Endothelial cell of umbilical vein (primary cell): Measurements from ENCODE around the gene CNTNAP2. TPM values are rescaled to one million over a fixed set of nuclear protein-coding genes. Genes with fewer than 3 reads are reported as not detected.

Source experiments
- BruUV-seq: library from RNA; stranded (reverse); fragments of 400-500 nt; replicated peaks from 2 replicates; lab custom pipeline; 2021; lab: Mats Ljungman, UMichigan
- CTCF ChIA-PET: fragments of 300-600, 350-600 bp; sonication (Branson Sonifier 250); formaldehyde crosslinking; loops from one replicate; lab custom pipeline; 2021; ENCODE audit warnings: antibody characterized with exemption, inconsistent platforms; lab: Charles Lee
- POLR2A ChIA-PET: fragments of 300-600, 350-600 bp; sonication (Branson Sonifier 250); formaldehyde crosslinking; loops from one replicate; lab custom pipeline; 2021; ENCODE audit warnings: antibody characterized with exemption, inconsistent platforms; lab: Charles Lee
- DNase-seq: peaks from one replicate; pipeline ENCODE4 v3.0.0-alpha.2; 2011; ENCODE audit warnings: low read depth, low spot score
- FAIRE-seq: peaks from 2 replicates; lab custom pipeline; 2011; peaks lifted over from hg19 to GRCh38; lab: Jason Lieb, UNC
- H2AFZ ChIP-seq: 2 replicates; pipeline ENCODE4 v1.6.0; 2012; ENCODE audit warnings: low read depth, low read length, control low read depth, inconsistent platforms
- H3K27ac ChIP-seq: 2 replicates; pipeline ENCODE4 v1.5.1; 2011; ENCODE audit warnings: low read depth, mild to moderate bottlenecking, control low read depth, low read length, moderate library complexity; ENCODE audit not compliant: insufficient read depth
- H3K27me3 ChIP-seq, 2 experiments: 2 replicates each; pipeline versions ENCODE4 v1.6.0 to v1.6.1; 2011; ENCODE audit warnings: low read length in 2 of 2, mixed read lengths in 1 of 2; ENCODE audit not compliant: control insufficient read depth in 2 of 2, insufficient read depth in 2 of 2
- H3K36me3 ChIP-seq, 2 experiments: 2 replicates in 1 of 2; 3 replicates in 1 of 2; pipeline ENCODE4 v1.5.1; 2011; ENCODE audit warnings: low read length in 2 of 2, mild to moderate bottlenecking in 1 of 2, moderate library complexity in 1 of 2; ENCODE audit not compliant: control insufficient read depth in 2 of 2, insufficient read depth in 2 of 2; ENCODE audit errors: extremely low read depth in 1 of 2
- H3K4me1 ChIP-seq: 3 replicates; pipeline ENCODE4 v1.5.1; 2011; ENCODE audit warnings: mild to moderate bottlenecking, low read length; ENCODE audit not compliant: control insufficient read depth, insufficient read depth; ENCODE audit errors: extremely low read depth
- H3K4me2 ChIP-seq: 2 replicates; pipeline ENCODE4 v1.6.1; 2011; ENCODE audit warnings: low read length, control low read depth, mixed read lengths; ENCODE audit not compliant: insufficient read depth
- H3K4me3 ChIP-seq, 3 experiments: fragments of 200-600 bp in 1 of 3; sonication (generic), shearing (Covaris generic) in 1 of 3; replicated peaks in 1 of 3; 2 replicates each; pipeline ENCODE4 v1.5.1; 2011 to 2016; ENCODE audit warnings: control low read depth in 3 of 3, low read length in 3 of 3, mild to moderate bottlenecking in 2 of 3, inconsistent platforms in 1 of 3, low read depth in 1 of 3, moderate library complexity in 1 of 3; ENCODE audit not compliant: insufficient read depth in 1 of 3
- H3K79me2 ChIP-seq: 2 replicates; pipeline ENCODE4 v1.6.0; 2012; ENCODE audit warnings: low read length, inconsistent platforms; ENCODE audit not compliant: control insufficient read depth, insufficient read depth
- H3K9ac ChIP-seq: replicated peaks from 2 replicates; pipeline ENCODE3; 2011; ENCODE audit warnings: low read length, control low read depth; ENCODE audit not compliant: insufficient read depth; ENCODE audit errors: extremely low read depth
- H3K9me1 ChIP-seq: replicated peaks from 3 replicates; pipeline ENCODE4 v1.6.0; 2011; ENCODE audit warnings: mild to moderate bottlenecking, low read length; ENCODE audit not compliant: control insufficient read depth, insufficient read depth; ENCODE audit errors: extremely low read depth
- H3K9me3 ChIP-seq: replicated peaks from 2 replicates; pipeline ENCODE4 v1.5.1; 2012; ENCODE audit warnings: low read length, inconsistent platforms; ENCODE audit not compliant: control insufficient read depth, insufficient read depth
- H4K20me1 ChIP-seq: replicated peaks from 2 replicates; pipeline ENCODE3; 2011; ENCODE audit warnings: mild to moderate bottlenecking, low read length; ENCODE audit not compliant: control insufficient read depth, insufficient read depth; ENCODE audit errors: extremely low read depth
- EZH2 ChIP-seq: IDR thresholded peaks from 2 replicates; pipeline ENCODE4 v1.6.1; 2012; ENCODE audit warnings: borderline replicate concordance, low read depth, mild to moderate bottlenecking, moderate library complexity, low read length, inconsistent platforms; ENCODE audit not compliant: severe bottlenecking
- FOS ChIP-seq: IDR thresholded peaks from 2 replicates; pipeline ENCODE4 v1.6.1; 2011; ENCODE audit warnings: mild to moderate bottlenecking, low read length, moderate library complexity, borderline replicate concordance; ENCODE audit not compliant: insufficient read depth
- GATA2 ChIP-seq: IDR thresholded peaks from 2 replicates; pipeline ENCODE4 v1.7.0; 2011; ENCODE audit warnings: low read depth, mild to moderate bottlenecking, moderate library complexity, mixed read lengths, low read length; ENCODE audit not compliant: insufficient read length, insufficient read depth
- JUN ChIP-seq: IDR thresholded peaks from 2 replicates; pipeline ENCODE4 v1.6.1; 2011; ENCODE audit warnings: borderline replicate concordance, low read depth; ENCODE audit not compliant: insufficient read length, insufficient read depth
- MYC ChIP-seq: IDR thresholded peaks from one replicate; pipeline ENCODE4 v1.6.1; 2011; ENCODE audit warnings: mild to moderate bottlenecking, low read depth, low read length
- POLR2A ChIP-seq: IDR thresholded peaks from 2 replicates; pipeline ENCODE4 v1.6.1; 2012; ENCODE audit warnings: low read depth, mild to moderate bottlenecking, control low read depth, low read length
- POLR2AphosphoS5 ChIP-seq: IDR thresholded peaks from 2 replicates; pipeline ENCODE4 v1.6.1; 2012; ENCODE audit warnings: low read depth, mild to moderate bottlenecking, control low read depth, low read length, moderate library complexity; ENCODE audit not compliant: insufficient read depth
- dilution Hi-C: fragments of 300-500 bp; cut with MboI; formaldehyde crosslinking; loops from one replicate; pipeline ENCODE4 v1.15.0; 2019; ENCODE audit warnings: low sequenced_read_pairs; ENCODE audit not compliant: extremely low pct_ligation_motif_present
- intact Hi-C: fragments of 100-400 bp; cut with micrococcal nuclease; formaldehyde crosslinking; loops from one replicate; pipeline ENCODE4 v1.10.0; 2022
- polyA plus RNA-seq, 4 experiments: library from polyadenylated mRNA; depleted of rRNA in 3 of 4; stranded (reverse) in 3 of 4; unstranded in 1 of 4; fragments of >200 nt; gene quantifications; 2 replicates each; pipeline versions ENCODE4 v1.2.1 to v1.2.3, GENCODE V29; 2011 to 2012; ENCODE audit warnings: missing spikeins in 1 of 4
- total RNA-seq: library from RNA; stranded (reverse); gene quantifications from 2 replicates; pipeline ENCODE4 v1.2.3, GENCODE V29; 2021
- TF ChIP-seq, protein P1 (sequence below), 2 donors: IDR thresholded peaks; 1 replicate in 1 of 2; 2 replicates in 1 of 2; pipeline ENCODE4 v1.5.1; 2011; ENCODE audit warnings: low read length in 2 of 2, mild to moderate bottlenecking in 2 of 2, moderate library complexity in 2 of 2, control low read depth in 1 of 2, inconsistent platforms in 1 of 2, low read depth in 1 of 2; ENCODE audit not compliant: insufficient read depth in 1 of 2; ENCODE audit errors: extremely low read depth in 1 of 2
- TF ChIP-seq, protein P2 (sequence below): IDR thresholded peaks from 2 replicates; pipeline ENCODE4 v1.6.1; 2011; ENCODE audit not compliant: insufficient read depth, insufficient read length

The CNTNAP2 gene
- total and polyA plus RNA-seq, 2 donors (not counting 3 experiments of a cell fraction or from before 2014, with no cell fraction given) = not detected

DNA sequence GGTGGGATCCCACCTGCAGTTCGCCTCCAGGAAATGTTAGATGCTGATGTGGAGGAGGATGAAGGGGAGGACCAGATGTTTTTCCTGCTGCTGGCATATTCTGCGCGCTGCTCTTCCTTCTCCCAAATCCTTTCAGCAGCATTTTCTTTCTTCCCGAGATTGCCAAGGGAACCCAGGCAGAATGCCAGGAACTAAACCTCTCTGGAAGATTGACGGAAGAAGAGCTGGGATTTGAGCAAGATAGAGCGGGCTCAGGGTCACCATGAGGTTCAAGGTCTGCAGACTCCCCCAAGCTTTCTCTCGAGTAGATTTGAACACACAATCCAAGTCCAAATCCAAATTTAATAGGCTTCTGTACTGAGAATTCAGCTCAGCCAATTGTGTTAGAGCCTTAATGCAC, 2128.8 kb downstream of the CNTNAP2 start:
- no peaks in the 10 kb centered on the region for H4K20me1 ChIP-seq
- BruUV-seq = no TSS peak
- intact Hi-C loops (no loop called here), dilution Hi-C loops (no loop called here)
- peaks cover 2% of the 10 kb centered on the region for H3K9me3 ChIP-seq
- no peak overlapping the region for H2AFZ ChIP-seq
- no peaks in the 10 kb centered on the region for H3K4me1 ChIP-seq
- H3K36me3 ChIP-seq = no peaks in the 10 kb centered on the region
- POLR2A ChIA-PET = no interaction called here
- H3K9ac ChIP-seq = no peak overlapping the region
- no peak overlapping the region for H3K4me2 ChIP-seq
- no peaks in the 10 kb centered on the region for H3K79me2 ChIP-seq
- DNase-seq (no peak), FAIRE-seq (no peak)
- H3K27ac ChIP-seq = no peak overlapping the region
- H3K27me3 ChIP-seq = no peaks in the 10 kb centered on the region
- no peak overlapping the region for H3K4me3 ChIP-seq
- CTCF ChIA-PET = no interaction called here
- no peaks in the 10 kb centered on the region for H3K9me1 ChIP-seq
- no peak for TF ChIP-seq POLR2A
- TF ChIP-seq, protein P1, sequence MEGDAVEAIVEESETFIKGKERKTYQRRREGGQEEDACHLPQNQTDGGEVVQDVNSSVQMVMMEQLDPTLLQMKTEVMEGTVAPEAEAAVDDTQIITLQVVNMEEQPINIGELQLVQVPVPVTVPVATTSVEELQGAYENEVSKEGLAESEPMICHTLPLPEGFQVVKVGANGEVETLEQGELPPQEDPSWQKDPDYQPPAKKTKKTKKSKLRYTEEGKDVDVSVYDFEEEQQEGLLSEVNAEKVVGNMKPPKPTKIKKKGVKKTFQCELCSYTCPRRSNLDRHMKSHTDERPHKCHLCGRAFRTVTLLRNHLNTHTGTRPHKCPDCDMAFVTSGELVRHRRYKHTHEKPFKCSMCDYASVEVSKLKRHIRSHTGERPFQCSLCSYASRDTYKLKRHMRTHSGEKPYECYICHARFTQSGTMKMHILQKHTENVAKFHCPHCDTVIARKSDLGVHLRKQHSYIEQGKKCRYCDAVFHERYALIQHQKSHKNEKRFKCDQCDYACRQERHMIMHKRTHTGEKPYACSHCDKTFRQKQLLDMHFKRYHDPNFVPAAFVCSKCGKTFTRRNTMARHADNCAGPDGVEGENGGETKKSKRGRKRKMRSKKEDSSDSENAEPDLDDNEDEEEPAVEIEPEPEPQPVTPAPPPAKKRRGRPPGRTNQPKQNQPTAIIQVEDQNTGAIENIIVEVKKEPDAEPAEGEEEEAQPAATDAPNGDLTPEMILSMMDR (IDR thresholded peaks at IDR 0.05; ENCODE audit: extremely low read depth in 1 of 2, insufficient read depth in 1 of 2, low read depth in 1 of 2, low read length in 2 of 2) = no peak
- TF ChIP-seq MYC = no peak
- no peak for TF ChIP-seq GATA2
- no peak for TF ChIP-seq FOS
- TF ChIP-seq EZH2 = no peak
- TF ChIP-seq POLR2AphosphoS5 = no peak
- TF ChIP-seq, protein P2, sequence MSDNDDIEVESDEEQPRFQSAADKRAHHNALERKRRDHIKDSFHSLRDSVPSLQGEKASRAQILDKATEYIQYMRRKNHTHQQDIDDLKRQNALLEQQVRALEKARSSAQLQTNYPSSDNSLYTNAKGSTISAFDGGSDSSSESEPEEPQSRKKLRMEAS = no peak
- TF ChIP-seq JUN = no peak
